HL-60 (cell line): ENCODE measurements around the gene SAMSN1.

Experiments
- DNase-seq, 2 experiments: peaks; one replicate each; pipeline ENCODE4 v3.0.0-alpha.2; 2010 to 2020; ENCODE audit warnings: low read depth in 1 of 2, low spot score in 1 of 2
- H3K27ac ChIP-seq: fragments of 250-450 bp; sonication (Bioruptor Pico); replicated peaks from 2 replicates; pipeline ENCODE4 v1.5.1; 2020; ENCODE audit warnings: mild to moderate bottlenecking, moderate library complexity
- H3K27me3 ChIP-seq: fragments of 250-450 bp; sonication (Bioruptor Pico); 2 replicates; pipeline ENCODE4 v1.5.1; 2021; ENCODE audit warnings: mild to moderate bottlenecking, moderate library complexity; ENCODE audit not compliant: insufficient read depth, poor library complexity, severe bottlenecking
- H3K4me3 ChIP-seq: replicated peaks from 2 replicates; pipeline ENCODE4 v1.5.1; 2011; ENCODE audit warnings: mild to moderate bottlenecking, control low read depth, low read length; ENCODE audit not compliant: insufficient read depth
- GABPA ChIP-seq: IDR thresholded peaks from 2 replicates; pipeline ENCODE4 v1.6.1; 2012; ENCODE audit warnings: low read depth
- POLR2AphosphoS5 ChIP-seq: IDR thresholded peaks from 2 replicates; pipeline ENCODE4 v1.6.1; 2012; ENCODE audit warnings: low read depth
- REST ChIP-seq: IDR thresholded peaks from 2 replicates; pipeline ENCODE4 v1.6.1; 2012; ENCODE audit warnings: low read depth; ENCODE audit not compliant: insufficient replicate concordance
- SPI1 ChIP-seq: IDR thresholded peaks from 2 replicates; pipeline ENCODE4 v1.6.1; 2012; ENCODE audit warnings: low read depth, mild to moderate bottlenecking, borderline replicate concordance
- TF ChIP-seq, protein P1 (sequence below): IDR thresholded peaks from one replicate; pipeline ENCODE4 v1.5.1; 2011; ENCODE audit warnings: low read length, control low read depth, inconsistent platforms; ENCODE audit not compliant: insufficient read depth

SAMSN1 gene

DNA sequence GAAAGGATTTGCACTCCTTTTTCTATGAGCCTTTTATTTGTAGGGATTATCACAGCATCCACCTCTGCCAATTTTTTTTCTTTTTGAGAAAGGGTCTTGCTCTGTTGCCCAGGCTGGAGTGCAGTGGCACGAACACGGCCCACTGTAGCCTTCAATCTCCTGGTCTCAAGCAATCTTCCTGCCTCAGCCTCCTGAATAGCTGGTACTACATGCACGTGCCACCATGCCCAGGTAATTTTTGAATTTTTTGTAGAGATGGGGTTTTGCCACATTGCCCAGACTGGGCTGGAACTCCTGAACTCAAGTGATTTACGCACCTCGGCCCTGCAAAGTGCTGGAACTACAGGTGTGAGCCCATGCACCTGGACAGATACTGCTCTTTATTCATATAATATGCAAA lies 2.1 kb downstream of the SAMSN1 start:
- Histone ChIP-seq H3K27ac (peak overlapping the region; percentile 68; the same call in 1 of the 2 replicates), H3K4me3 (peak overlapping the region; percentile 54), H3K27me3 (no peaks in the 10 kb centered on the region)
- DNase-seq = no peak
- TF ChIP-seq GABPA (no peak), REST (no peak), SPI1 (no peak), POLR2AphosphoS5 (no peak)
- TF ChIP-seq, protein P1, sequence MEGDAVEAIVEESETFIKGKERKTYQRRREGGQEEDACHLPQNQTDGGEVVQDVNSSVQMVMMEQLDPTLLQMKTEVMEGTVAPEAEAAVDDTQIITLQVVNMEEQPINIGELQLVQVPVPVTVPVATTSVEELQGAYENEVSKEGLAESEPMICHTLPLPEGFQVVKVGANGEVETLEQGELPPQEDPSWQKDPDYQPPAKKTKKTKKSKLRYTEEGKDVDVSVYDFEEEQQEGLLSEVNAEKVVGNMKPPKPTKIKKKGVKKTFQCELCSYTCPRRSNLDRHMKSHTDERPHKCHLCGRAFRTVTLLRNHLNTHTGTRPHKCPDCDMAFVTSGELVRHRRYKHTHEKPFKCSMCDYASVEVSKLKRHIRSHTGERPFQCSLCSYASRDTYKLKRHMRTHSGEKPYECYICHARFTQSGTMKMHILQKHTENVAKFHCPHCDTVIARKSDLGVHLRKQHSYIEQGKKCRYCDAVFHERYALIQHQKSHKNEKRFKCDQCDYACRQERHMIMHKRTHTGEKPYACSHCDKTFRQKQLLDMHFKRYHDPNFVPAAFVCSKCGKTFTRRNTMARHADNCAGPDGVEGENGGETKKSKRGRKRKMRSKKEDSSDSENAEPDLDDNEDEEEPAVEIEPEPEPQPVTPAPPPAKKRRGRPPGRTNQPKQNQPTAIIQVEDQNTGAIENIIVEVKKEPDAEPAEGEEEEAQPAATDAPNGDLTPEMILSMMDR = no peak

GRCh38 chr21:14542638-14543037 lies 3.5 kb downstream of the SAMSN1 start:
- Histone ChIP-seq H3K27ac (peak overlapping the region; percentile 62), H3K27me3 (no peaks in the 10 kb centered on the region), H3K4me3 (peak overlapping the region; percentile 25)
- DNase-seq = peak in 1 of 2 experiments; percentile 32
- TF ChIP-seq POLR2AphosphoS5 (no peak), REST (no peak)

DNA sequence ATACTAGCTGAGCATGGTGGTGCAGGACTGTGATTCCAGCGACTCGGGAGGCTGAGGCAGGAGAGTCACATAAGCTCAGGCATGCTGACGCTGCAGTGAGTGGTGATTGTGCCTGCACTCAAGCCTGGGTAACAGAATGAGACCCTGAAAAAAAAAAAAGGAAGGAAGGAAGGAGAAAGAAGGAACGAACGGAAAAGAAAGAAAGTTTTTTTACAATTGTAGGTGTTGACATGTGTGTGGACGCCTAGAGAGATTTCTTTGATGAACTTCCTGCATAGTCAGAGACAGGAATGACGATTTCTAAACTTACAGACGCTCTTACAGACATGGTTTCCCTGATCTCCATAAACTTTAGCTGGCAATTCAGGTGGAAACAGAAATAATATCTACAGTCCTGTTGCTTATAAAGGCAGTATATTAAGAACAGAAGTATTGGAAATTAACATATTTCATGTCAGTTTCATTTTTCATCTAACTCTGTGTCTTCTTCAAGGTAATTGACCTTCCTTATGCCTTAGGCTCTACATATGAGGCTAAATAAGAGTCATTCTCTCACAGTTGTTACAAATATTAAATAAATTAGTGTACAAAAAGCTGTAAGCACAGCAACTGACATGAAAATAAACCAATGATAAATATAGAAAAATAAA lies 4.1 kb downstream of the SAMSN1 start:
- no peak for TF ChIP-seq REST
- no peak for TF ChIP-seq POLR2AphosphoS5
- TF ChIP-seq GABPA = no peak
- TF ChIP-seq SPI1 = no peak
- TF ChIP-seq, protein P1 = no peak
- DNase-seq = no peak
- H3K27ac ChIP-seq = peak overlapping the region; percentile 62
- H3K4me3 ChIP-seq = peak overlapping the region; percentile 24
- H3K27me3 ChIP-seq = no peaks in the 10 kb centered on the region

DNA sequence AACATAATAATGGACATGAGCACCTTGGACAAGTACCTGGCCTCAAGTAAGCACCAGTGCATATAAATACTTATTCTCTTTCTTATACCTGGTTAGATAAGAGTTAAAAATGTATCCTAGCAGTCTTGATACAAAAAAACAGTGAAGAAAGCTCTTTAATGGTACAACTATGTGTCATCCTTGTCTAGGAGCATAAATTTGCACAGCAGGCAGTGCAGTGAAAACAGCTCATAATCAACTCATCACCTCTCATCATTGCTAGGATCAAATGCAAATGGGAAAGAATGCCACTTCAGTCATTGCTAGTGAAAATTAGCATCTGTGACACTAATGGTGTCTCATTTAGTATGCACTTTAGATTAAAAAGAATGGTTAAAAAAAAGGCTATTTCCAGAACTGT lies 7.6 kb downstream of the SAMSN1 start:
- H3K27ac ChIP-seq = no peak overlapping the region
- TF ChIP-seq, protein P1 = no peak
- TF ChIP-seq POLR2AphosphoS5 (no peak), REST (no peak), SPI1 (no peak), GABPA (no peak)

More for the DNA sequence above, 7.6 kb downstream of the SAMSN1 start:
- H3K27me3 ChIP-seq = no peaks in the 10 kb centered on the region
- H3K4me3 ChIP-seq = no peak overlapping the region
- DNase-seq = no peak
